ENCODE data around the gene KCNK10. TPM values are rescaled to one million over a fixed set of nuclear protein-coding genes. Genes with fewer than 3 reads are reported as not detected.
A peak's percentile ranks its signal among the peaks of the same experiment; 100 is the strongest.

Gene KCNK10
- total and polyA plus RNA-seq, 2 donors from 2014 or later = 0.54 to 1.1 TPM

DNA sequence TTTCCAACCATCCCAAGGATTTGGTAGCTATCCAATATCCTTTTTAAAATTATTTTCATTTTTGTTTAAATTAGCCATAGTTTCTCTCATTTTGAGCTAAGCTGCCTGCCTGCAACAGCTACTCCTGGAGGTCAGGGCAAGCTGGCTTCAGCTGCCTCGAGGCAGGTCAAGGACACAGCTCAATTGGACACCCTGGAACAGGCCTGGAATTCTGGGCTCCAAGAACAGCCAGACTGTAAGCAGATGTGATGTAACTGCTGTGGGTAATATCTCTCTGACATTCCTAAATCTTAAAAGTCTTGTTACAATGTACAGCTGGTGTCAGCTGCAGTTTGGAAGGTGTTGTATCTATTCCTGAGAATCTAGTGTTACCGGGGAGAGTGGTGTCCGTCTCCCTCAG lies 119.8 kb downstream of the KCNK10 start:
- no peaks in the 10 kb centered on the region for H3K4me1 ChIP-seq (ENCODE audit: control insufficient read depth in 2 of 3, insufficient read depth in 2 of 3, low read depth in 1 of 3, low read length in 3 of 3)
- DNase-seq (peak in 1 of 5 donors; percentile 42), FAIRE-seq (no peak)
- TF ChIP-seq, protein P1, sequence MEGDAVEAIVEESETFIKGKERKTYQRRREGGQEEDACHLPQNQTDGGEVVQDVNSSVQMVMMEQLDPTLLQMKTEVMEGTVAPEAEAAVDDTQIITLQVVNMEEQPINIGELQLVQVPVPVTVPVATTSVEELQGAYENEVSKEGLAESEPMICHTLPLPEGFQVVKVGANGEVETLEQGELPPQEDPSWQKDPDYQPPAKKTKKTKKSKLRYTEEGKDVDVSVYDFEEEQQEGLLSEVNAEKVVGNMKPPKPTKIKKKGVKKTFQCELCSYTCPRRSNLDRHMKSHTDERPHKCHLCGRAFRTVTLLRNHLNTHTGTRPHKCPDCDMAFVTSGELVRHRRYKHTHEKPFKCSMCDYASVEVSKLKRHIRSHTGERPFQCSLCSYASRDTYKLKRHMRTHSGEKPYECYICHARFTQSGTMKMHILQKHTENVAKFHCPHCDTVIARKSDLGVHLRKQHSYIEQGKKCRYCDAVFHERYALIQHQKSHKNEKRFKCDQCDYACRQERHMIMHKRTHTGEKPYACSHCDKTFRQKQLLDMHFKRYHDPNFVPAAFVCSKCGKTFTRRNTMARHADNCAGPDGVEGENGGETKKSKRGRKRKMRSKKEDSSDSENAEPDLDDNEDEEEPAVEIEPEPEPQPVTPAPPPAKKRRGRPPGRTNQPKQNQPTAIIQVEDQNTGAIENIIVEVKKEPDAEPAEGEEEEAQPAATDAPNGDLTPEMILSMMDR (IDR thresholded peaks at IDR 0.05; ENCODE audit: borderline replicate concordance, extremely low read depth, insufficient read depth) = no peak
- H3K9me3 ChIP-seq (ENCODE audit: control insufficient read depth in 2 of 3, insufficient read depth in 1 of 3, low read length in 3 of 3) = no peaks in the 10 kb centered on the region
- no peak overlapping the region for H3K27ac ChIP-seq (ENCODE audit: low read depth in 2 of 2, low read length in 2 of 2)
- no peak overlapping the region for H3K9ac ChIP-seq (ENCODE audit: low read length in 3 of 3)
- H3K36me3 ChIP-seq (ENCODE audit: control insufficient read depth in 2 of 3, insufficient read depth in 3 of 3, low read length in 3 of 3) = no peaks in the 10 kb centered on the region
- intact Hi-C loops (cut with DNase I) = no loop called here
- H3K4me3 ChIP-seq (ENCODE audit: low read length in 3 of 3) = no peak overlapping the region
- H3K27me3 ChIP-seq (ENCODE audit: control insufficient read depth, insufficient read depth, low read length) = no peaks in the 10 kb centered on the region

DNA sequence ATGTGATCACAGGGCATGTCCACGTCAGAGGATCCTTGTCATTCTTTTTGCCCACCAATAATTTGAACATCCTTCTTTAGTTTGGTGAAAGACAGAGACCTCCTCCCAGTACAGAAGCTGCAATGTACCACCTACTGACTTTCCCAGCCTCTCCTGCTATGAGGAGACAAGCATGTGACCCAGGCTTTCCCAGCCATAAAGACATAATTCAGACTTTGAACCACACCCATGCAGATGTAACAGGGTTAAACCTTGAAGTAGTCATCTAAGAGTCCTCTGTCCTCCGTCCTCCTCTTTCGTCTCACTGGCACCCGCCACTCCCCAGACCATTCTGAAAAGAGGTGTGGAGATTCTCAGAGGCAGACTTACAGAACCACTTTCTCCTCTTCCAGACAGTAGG lies 120.8 kb downstream of the KCNK10 start:
- TF ChIP-seq, protein P1 (IDR thresholded peaks at IDR 0.05; ENCODE audit: borderline replicate concordance, extremely low read depth, insufficient read depth) = no peak
- Histone ChIP-seq H3K27me3 (ENCODE audit: control insufficient read depth, insufficient read depth, low read length) (no peaks in the 10 kb centered on the region), H3K4me1 (ENCODE audit: control insufficient read depth in 2 of 3, insufficient read depth in 2 of 3, low read depth in 1 of 3, low read length in 3 of 3) (no peaks in the 10 kb centered on the region), H3K9ac (ENCODE audit: low read length in 3 of 3) (no peak overlapping the region), H3K27ac (ENCODE audit: low read depth in 2 of 2, low read length in 2 of 2) (no peak overlapping the region), H3K4me3 (ENCODE audit: low read length in 3 of 3) (no peak overlapping the region), H3K36me3 (ENCODE audit: control insufficient read depth in 2 of 3, insufficient read depth in 3 of 3, low read length in 3 of 3) (no peaks in the 10 kb centered on the region), H3K9me3 (ENCODE audit: control insufficient read depth in 2 of 3, insufficient read depth in 1 of 3, low read length in 3 of 3) (no peaks in the 10 kb centered on the region)
- DNase-seq = no peak
- intact Hi-C loops (cut with DNase I) = no loop called here
- no peak for FAIRE-seq

DNA sequence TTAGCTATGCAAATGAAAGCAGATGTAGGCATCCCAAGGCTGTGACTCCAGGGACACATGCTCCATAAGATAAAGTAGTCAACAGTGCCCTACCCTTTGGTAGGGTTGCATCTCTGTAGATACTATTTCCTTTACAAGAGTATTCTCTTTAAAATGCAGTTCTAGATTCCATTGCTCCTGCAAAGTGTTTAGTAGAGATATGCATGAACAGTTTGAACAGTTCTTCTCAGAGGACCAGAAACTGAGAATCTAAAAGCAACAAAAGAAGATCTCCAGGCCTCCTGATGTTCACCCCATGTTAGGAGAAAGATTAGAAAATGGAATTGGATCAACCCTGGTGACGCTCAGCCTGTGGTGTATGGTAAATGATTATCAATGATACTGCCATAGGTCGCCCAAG lies 121.2 kb downstream of the KCNK10 start:
- TF ChIP-seq, protein P1 (IDR thresholded peaks at IDR 0.05; ENCODE audit: borderline replicate concordance, extremely low read depth, insufficient read depth) = no peak
- FAIRE-seq (no peak), DNase-seq (no peak)
- Histone ChIP-seq H3K9me3 (ENCODE audit: control insufficient read depth in 2 of 3, insufficient read depth in 1 of 3, low read length in 3 of 3) (no peaks in the 10 kb centered on the region), H3K27ac (ENCODE audit: low read depth in 2 of 2, low read length in 2 of 2) (no peak overlapping the region), H3K4me1 (ENCODE audit: control insufficient read depth in 2 of 3, insufficient read depth in 2 of 3, low read depth in 1 of 3, low read length in 3 of 3) (no peaks in the 10 kb centered on the region), H3K36me3 (ENCODE audit: control insufficient read depth in 2 of 3, insufficient read depth in 3 of 3, low read length in 3 of 3) (no peaks in the 10 kb centered on the region), H3K9ac (ENCODE audit: low read length in 3 of 3) (no peak overlapping the region), H3K4me3 (ENCODE audit: low read length in 3 of 3) (no peak overlapping the region), H3K27me3 (ENCODE audit: control insufficient read depth, insufficient read depth, low read length) (no peaks in the 10 kb centered on the region)
- intact Hi-C loops (cut with DNase I) = no loop called here

DNA sequence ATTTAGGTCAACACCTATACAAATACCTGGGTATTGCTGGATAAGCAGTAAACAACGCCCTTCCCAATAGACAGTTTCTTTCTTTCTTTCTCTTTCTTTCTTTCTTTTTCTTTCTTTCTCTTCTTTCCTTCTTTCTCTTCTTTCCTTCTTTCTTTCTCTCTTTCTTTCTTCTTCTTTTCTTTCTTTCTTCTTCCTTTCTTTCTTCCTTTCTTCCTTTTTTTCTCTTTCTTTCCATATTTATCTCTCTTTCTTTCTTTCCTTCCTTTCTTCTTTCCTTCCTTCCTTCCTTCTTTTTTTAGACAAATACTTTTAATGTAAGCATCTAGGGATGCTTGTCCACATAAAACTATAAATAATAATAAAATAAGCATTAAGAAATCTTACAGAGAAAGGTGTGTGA lies 123.2 kb downstream of the KCNK10 start:
- Histone ChIP-seq H3K9ac (ENCODE audit: low read length in 3 of 3) (no peak overlapping the region), H3K27ac (ENCODE audit: low read depth in 2 of 2, low read length in 2 of 2) (no peak overlapping the region), H3K9me3 (ENCODE audit: control insufficient read depth in 2 of 3, insufficient read depth in 1 of 3, low read length in 3 of 3) (no peaks in the 10 kb centered on the region), H3K4me3 (ENCODE audit: low read length in 3 of 3) (no peak overlapping the region), H3K36me3 (ENCODE audit: control insufficient read depth in 2 of 3, insufficient read depth in 3 of 3, low read length in 3 of 3) (no peaks in the 10 kb centered on the region), H3K4me1 (ENCODE audit: control insufficient read depth in 2 of 3, insufficient read depth in 2 of 3, low read depth in 1 of 3, low read length in 3 of 3) (no peaks in the 10 kb centered on the region), H3K27me3 (ENCODE audit: control insufficient read depth, insufficient read depth, low read length) (no peaks in the 10 kb centered on the region)
- intact Hi-C loops (cut with DNase I) = no loop called here
- TF ChIP-seq, protein P1 (IDR thresholded peaks at IDR 0.05; ENCODE audit: borderline replicate concordance, extremely low read depth, insufficient read depth) = no peak
- no peak for FAIRE-seq
- no peak for DNase-seq

Data from kidney (tissue), 14 donors.